HepG2 (cell line): ENCODE results near the gene TRIM28. TPM values are rescaled to one million over a fixed set of nuclear protein-coding genes. Genes with fewer than 3 reads are reported as not detected.
A peak's percentile ranks its signal among the peaks of the same experiment; 100 is the strongest.

ENCODE experiments used
- AGO2 ChIP-seq: fragments of 200-400 bp; formaldehyde crosslinking; optimal IDR thresholded peaks from 2 replicates; pipeline ENCODE3; 2017; ENCODE audit warnings: mild to moderate bottlenecking, low read depth, low read length, moderate library complexity
- AKAP8 ChIP-seq: sonication (generic); formaldehyde crosslinking; IDR thresholded peaks from 2 replicates; pipeline ENCODE4 v1.5.1; 2020; ENCODE audit warnings: mild to moderate bottlenecking, missing genetic modification reagents
- BATF2 ChIP-seq: sonication (generic); formaldehyde crosslinking; IDR thresholded peaks from 2 replicates; pipeline ENCODE4 v1.8.0; 2022; ENCODE audit warnings: mild to moderate bottlenecking, missing genetic modification reagents, moderate library complexity
- DZIP1 ChIP-seq: sonication (generic); formaldehyde crosslinking; IDR thresholded peaks from 2 replicates; pipeline ENCODE4 v1.5.0; 2020; ENCODE audit warnings: mild to moderate bottlenecking, missing genetic modification reagents
- FOXM1 ChIP-seq: sonication (generic); formaldehyde crosslinking; IDR thresholded peaks from 2 replicates; pipeline ENCODE4 v1.5.0; 2020; ENCODE audit warnings: missing genetic modification reagents
- HOXA3 ChIP-seq: sonication (generic); formaldehyde crosslinking; IDR thresholded peaks from 2 replicates; pipeline ENCODE4 v1.5.0; 2020; ENCODE audit warnings: missing genetic modification reagents
- MYNN ChIP-seq: sonication (generic); formaldehyde crosslinking; IDR thresholded peaks from 2 replicates; pipeline ENCODE4 v1.4.0; 2020; ENCODE audit warnings: mild to moderate bottlenecking, low read depth, missing genetic modification reagents
- NBN ChIP-seq: fragments of 450-650 bp; conservative IDR thresholded peaks from 2 replicates; pipeline ENCODE4 v1.6.1; 2017
- NCOA1 ChIP-seq: sonication (generic); formaldehyde crosslinking; IDR thresholded peaks from 2 replicates; pipeline ENCODE4 v1.9.0; 2021; ENCODE audit warnings: missing genetic modification reagents
- NR2F6 ChIP-seq, 2 experiments: IDR thresholded peaks; 2 replicates each; pipeline ENCODE4 v1.6.1; 2016; ENCODE audit warnings: antibody characterized with exemption in 1 of 2, mild to moderate bottlenecking in 1 of 2
- NR3C1 ChIP-seq: sonication (generic); formaldehyde crosslinking; IDR thresholded peaks from 2 replicates; pipeline ENCODE4 v1.4.0; 2020; ENCODE audit warnings: missing genetic modification reagents
- PHB2 ChIP-seq: fragments of 450-650 bp; IDR thresholded peaks from 2 replicates; pipeline ENCODE4 v1.6.1; 2018; ENCODE audit not compliant: partially characterized antibody
- PRDM10 ChIP-seq: sonication (generic); formaldehyde crosslinking; IDR thresholded peaks from 2 replicates; pipeline ENCODE4 v1.4.0; 2020; ENCODE audit warnings: low read depth, missing genetic modification reagents
- RBM22 ChIP-seq: fragments of 200-400 bp; formaldehyde crosslinking; optimal IDR thresholded peaks from 2 replicates; pipeline ENCODE3; 2017; ENCODE audit warnings: mild to moderate bottlenecking, low read length, moderate library complexity
- SMC3 ChIP-seq: IDR thresholded peaks from 2 replicates; pipeline ENCODE4 v1.6.1; 2011; ENCODE audit warnings: low read length, improper control_type of control experiment
- SNAPC2 ChIP-seq: sonication (generic); formaldehyde crosslinking; IDR thresholded peaks from 2 replicates; pipeline ENCODE4 v1.8.1; 2022; ENCODE audit warnings: mild to moderate bottlenecking, missing genetic modification reagents
- TSC22D2 ChIP-seq: sonication (generic); formaldehyde crosslinking; IDR thresholded peaks from 2 replicates; pipeline ENCODE4 v1.5.1; 2020; ENCODE audit warnings: missing genetic modification reagents, mild to moderate bottlenecking, borderline replicate concordance
- WIZ ChIP-seq: sonication (generic); formaldehyde crosslinking; IDR thresholded peaks from 2 replicates; pipeline ENCODE4 v1.5.1; 2020; ENCODE audit warnings: mild to moderate bottlenecking, missing genetic modification reagents
- XBP1 ChIP-seq: sonication (generic); formaldehyde crosslinking; IDR thresholded peaks from 2 replicates; pipeline ENCODE4 v1.5.0; 2020; ENCODE audit warnings: missing genetic modification reagents
- ZNF33B ChIP-seq: sonication (generic); formaldehyde crosslinking; IDR thresholded peaks from 2 replicates; pipeline ENCODE4 v1.5.1; 2020; ENCODE audit warnings: mild to moderate bottlenecking, missing genetic modification reagents
- ZNF367 ChIP-seq: sonication (generic); formaldehyde crosslinking; IDR thresholded peaks from 2 replicates; pipeline ENCODE4 v1.4.0; 2020; ENCODE audit warnings: missing genetic modification reagents, borderline replicate concordance
- ZNF674 ChIP-seq: sonication (generic); formaldehyde crosslinking; IDR thresholded peaks from 2 replicates; pipeline ENCODE4 v1.5.0; 2020; ENCODE audit warnings: low read depth, mild to moderate bottlenecking, missing genetic modification reagents
- ZNF775 ChIP-seq: sonication (generic); formaldehyde crosslinking; IDR thresholded peaks from 2 replicates; pipeline ENCODE4 v1.4.0; 2020; ENCODE audit warnings: missing genetic modification reagents, mild to moderate bottlenecking, moderate library complexity, borderline replicate concordance
- polyA plus RNA-seq, 8 experiments: library from polyadenylated mRNA; depleted of rRNA in 3 of 8; stranded (reverse) in 7 of 8; unstranded in 1 of 8; fragments of >200 nt; fragmentation: Illumina TruSeq in 4 of 8; extraction: Trizol in 4 of 8; gene quantifications; 2 replicates each; pipeline versions ENCODE4 v1.2.1 to v1.2.3, GENCODE V29; 2011 to 2016; ENCODE audit warnings: low read depth in 4 of 8, missing spikeins in 1 of 8, mixed read lengths in 1 of 8; ENCODE audit not compliant: insufficient read depth in 1 of 8
- total RNA-seq, 5 experiments: library from RNA; depleted of rRNA; stranded (reverse); fragments of >200 nt; fragmentation: Illumina TruSeq; extraction: Trizol; gene quantifications; 2 replicates each; pipeline ENCODE4 v1.2.3, GENCODE V29; 2016; ENCODE audit warnings: low read depth in 1 of 5

TRIM28 gene
- total and polyA plus RNA-seq, 2 of the 13 experiments (the other 11 are each of a cell fraction or from before 2014, with no cell fraction given): 361 to 439 TPM

- TF ChIP-seq HOXA3 (peak; percentile 97), XBP1 (CRISPR knock-in tag) (no peak; the same call in 1 of the 2 replicates), FOXM1 (CRISPR knock-in tag) (no peak), ZNF674 (CRISPR knock-in tag) (peak; percentile 81; the same call in 1 of the 2 replicates), NR3C1 (no peak), SNAPC2 (CRISPR knock-in tag) (0 out of 2 replicates have a peak, but pooled peaks have one; percentile 11), RBM22 (no peak), PHB2 (no peak), TSC22D2 (CRISPR knock-in tag) (peak; percentile 61; the same call in 1 of the 2 replicates), NCOA1 (CRISPR knock-in tag) (peak; percentile 93; the same call in 1 of the 2 replicates), WIZ (CRISPR knock-in tag) (0 out of 2 replicates have a peak, but pooled peaks have one; percentile 20), AKAP8 (CRISPR knock-in tag) (peak; percentile 81; the same call in 1 of the 2 replicates), NR2F6 (IDR thresholded peaks at IDR 0.05) (no peak), NR2F6 (CRISPR knock-in tag; IDR thresholded peaks at IDR 0.05) (peak; percentile 39; the same call in 1 of the 2 replicates), ZNF33B (CRISPR knock-in tag) (peak; percentile 88), SMC3 (peak; percentile 23; the same call in 1 of the 2 replicates), NBN (no peak), ZNF775 (CRISPR knock-in tag) (no peak), DZIP1 (peak; percentile 70), PRDM10 (CRISPR knock-in tag) (peak; percentile 61; the same call in 1 of the 2 replicates), BATF2 (CRISPR knock-in tag) (peak; percentile 81), MYNN (CRISPR knock-in tag) (peak; percentile 40; the same call in 1 of the 2 replicates), ZNF367 (CRISPR knock-in tag) (0 out of 2 replicates have a peak, but pooled peaks have one; percentile 58), AGO2 (peak; percentile 90)
Measured at GRCh38 chr19:58519355-58520256, 24.3 kb upstream of the TRIM28 start, which contains the start of gene ZBTB45 (continued).
